ENCODE measurements around the gene CNTN4. TPM values are rescaled to one million over a fixed set of nuclear protein-coding genes. Genes with fewer than 3 reads are reported as not detected.

The CNTN4 gene
- total RNA-seq, 1 donor = under 0.01 TPM

- TF ChIP-seq, protein P1, sequence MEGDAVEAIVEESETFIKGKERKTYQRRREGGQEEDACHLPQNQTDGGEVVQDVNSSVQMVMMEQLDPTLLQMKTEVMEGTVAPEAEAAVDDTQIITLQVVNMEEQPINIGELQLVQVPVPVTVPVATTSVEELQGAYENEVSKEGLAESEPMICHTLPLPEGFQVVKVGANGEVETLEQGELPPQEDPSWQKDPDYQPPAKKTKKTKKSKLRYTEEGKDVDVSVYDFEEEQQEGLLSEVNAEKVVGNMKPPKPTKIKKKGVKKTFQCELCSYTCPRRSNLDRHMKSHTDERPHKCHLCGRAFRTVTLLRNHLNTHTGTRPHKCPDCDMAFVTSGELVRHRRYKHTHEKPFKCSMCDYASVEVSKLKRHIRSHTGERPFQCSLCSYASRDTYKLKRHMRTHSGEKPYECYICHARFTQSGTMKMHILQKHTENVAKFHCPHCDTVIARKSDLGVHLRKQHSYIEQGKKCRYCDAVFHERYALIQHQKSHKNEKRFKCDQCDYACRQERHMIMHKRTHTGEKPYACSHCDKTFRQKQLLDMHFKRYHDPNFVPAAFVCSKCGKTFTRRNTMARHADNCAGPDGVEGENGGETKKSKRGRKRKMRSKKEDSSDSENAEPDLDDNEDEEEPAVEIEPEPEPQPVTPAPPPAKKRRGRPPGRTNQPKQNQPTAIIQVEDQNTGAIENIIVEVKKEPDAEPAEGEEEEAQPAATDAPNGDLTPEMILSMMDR (IDR thresholded peaks at IDR 0.05; ENCODE audit: extremely low read depth, low read depth, low read length) = no peak
- H2AFZ ChIP-seq (ENCODE audit: low read length) = no peak overlapping the region
- no peak overlapping the region for H3K4me3 ChIP-seq (ENCODE audit: insufficient read depth, low read length)
These were observed 780.9 kb downstream of the CNTN4 start for GRCh38 chr3:2879587-2879986.

GRCh38 chr3:2880218-2880756 is 781.6 kb downstream of the CNTN4 start:
- H3K4me1 ChIP-seq (ENCODE audit: insufficient read depth, low read length) = no peaks in the 10 kb centered on the region
- no peaks in the 10 kb centered on the region for H4K20me1 ChIP-seq (ENCODE audit: insufficient read depth, low read length)
- H3K27ac ChIP-seq (ENCODE audit: low read depth, low read length) = no peak overlapping the region
- no peak overlapping the region for H3K4me3 ChIP-seq (ENCODE audit: insufficient read depth, low read length)
- H2AFZ ChIP-seq (ENCODE audit: low read length) = no peak overlapping the region
- peaks cover 2% of the 10 kb centered on the region for H3K9me3 ChIP-seq (ENCODE audit: low read depth, low read length)
- no peaks in the 10 kb centered on the region for H3K79me2 ChIP-seq (ENCODE audit: insufficient read depth, low read length)
- DNase-seq (ENCODE audit: insufficient read length, low spot score, missing footprints) = no peak
- H3K4me2 ChIP-seq (ENCODE audit: insufficient read depth, low read length) = no peak overlapping the region
- no peaks in the 10 kb centered on the region for H3K36me3 ChIP-seq (ENCODE audit: insufficient read depth, low read length)
- no peaks in the 10 kb centered on the region for H3K27me3 ChIP-seq (ENCODE audit: insufficient read depth, low read length)
- TF ChIP-seq, protein P1 (IDR thresholded peaks at IDR 0.05; ENCODE audit: extremely low read depth, low read depth, low read length) = no peak

More at GRCh38 chr3:2879587-2879986, 780.9 kb downstream of the CNTN4 start:
- Histone ChIP-seq H4K20me1 (ENCODE audit: insufficient read depth, low read length) (no peaks in the 10 kb centered on the region), H3K36me3 (ENCODE audit: insufficient read depth, low read length) (no peaks in the 10 kb centered on the region), H3K4me1 (ENCODE audit: insufficient read depth, low read length) (no peaks in the 10 kb centered on the region), H3K27me3 (ENCODE audit: insufficient read depth, low read length) (no peaks in the 10 kb centered on the region), H3K79me2 (ENCODE audit: insufficient read depth, low read length) (no peaks in the 10 kb centered on the region), H3K27ac (ENCODE audit: low read depth, low read length) (no peak overlapping the region), H3K9me3 (ENCODE audit: low read depth, low read length) (peaks cover 2% of the 10 kb centered on the region), H3K4me2 (ENCODE audit: insufficient read depth, low read length) (no peak overlapping the region)
- no peak for DNase-seq (ENCODE audit: insufficient read length, low spot score, missing footprints)

DNA sequence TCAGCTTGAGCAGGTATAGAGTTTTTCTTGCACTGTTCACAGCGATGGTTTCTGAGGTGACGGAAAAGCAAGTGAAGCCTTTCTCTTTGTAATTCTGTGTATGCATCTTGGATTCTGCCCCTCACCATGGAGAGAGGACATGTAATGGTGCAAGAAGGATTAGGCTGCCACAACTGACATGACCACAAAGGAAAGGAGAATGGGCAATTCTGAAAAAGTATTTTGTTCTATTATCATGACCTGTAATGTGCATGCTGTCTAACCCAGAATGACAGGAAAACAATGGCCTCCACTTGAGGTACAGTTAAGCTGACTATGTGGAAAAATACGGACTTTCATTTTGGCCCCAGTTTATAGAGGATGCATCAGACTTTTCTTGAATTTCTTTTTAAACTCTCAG is 784.6 kb downstream of the CNTN4 start:
- H3K4me3 ChIP-seq (ENCODE audit: insufficient read depth, low read length) = no peak overlapping the region
- H3K9me3 ChIP-seq (ENCODE audit: low read depth, low read length) = no peaks in the 10 kb centered on the region
- H3K79me2 ChIP-seq (ENCODE audit: insufficient read depth, low read length) = no peaks in the 10 kb centered on the region
- H4K20me1 ChIP-seq (ENCODE audit: insufficient read depth, low read length) = no peaks in the 10 kb centered on the region
- H3K4me2 ChIP-seq (ENCODE audit: insufficient read depth, low read length) = no peak overlapping the region
- DNase-seq (ENCODE audit: insufficient read length, low spot score, missing footprints) = no peak
- H3K36me3 ChIP-seq (ENCODE audit: insufficient read depth, low read length) = no peaks in the 10 kb centered on the region
- H2AFZ ChIP-seq (ENCODE audit: low read length) = no peak overlapping the region
- no peaks in the 10 kb centered on the region for H3K27me3 ChIP-seq (ENCODE audit: insufficient read depth, low read length)
- TF ChIP-seq, protein P1 (IDR thresholded peaks at IDR 0.05; ENCODE audit: extremely low read depth, low read depth, low read length) = no peak
- no peak overlapping the region for H3K27ac ChIP-seq (ENCODE audit: low read depth, low read length)
- H3K4me1 ChIP-seq (ENCODE audit: insufficient read depth, low read length) = no peaks in the 10 kb centered on the region

GRCh38 chr3:2888592-2888991 is 789.9 kb downstream of the CNTN4 start:
- Histone ChIP-seq H3K27me3 (ENCODE audit: insufficient read depth, low read length) (no peaks in the 10 kb centered on the region), H4K20me1 (ENCODE audit: insufficient read depth, low read length) (no peaks in the 10 kb centered on the region), H2AFZ (ENCODE audit: low read length) (no peak overlapping the region), H3K27ac (ENCODE audit: low read depth, low read length) (no peak overlapping the region), H3K4me1 (ENCODE audit: insufficient read depth, low read length) (no peaks in the 10 kb centered on the region), H3K4me2 (ENCODE audit: insufficient read depth, low read length) (no peak overlapping the region), H3K36me3 (ENCODE audit: insufficient read depth, low read length) (no peaks in the 10 kb centered on the region), H3K79me2 (ENCODE audit: insufficient read depth, low read length) (no peaks in the 10 kb centered on the region), H3K4me3 (ENCODE audit: insufficient read depth, low read length) (no peak overlapping the region), H3K9me3 (ENCODE audit: low read depth, low read length) (no peaks in the 10 kb centered on the region)
- no peak for DNase-seq (ENCODE audit: insufficient read length, low spot score, missing footprints)
- TF ChIP-seq, protein P1 (IDR thresholded peaks at IDR 0.05; ENCODE audit: extremely low read depth, low read depth, low read length) = no peak

All from osteoblast (primary cell).